MM.1S (cell line): ENCODE measurements around the gene PLEKHH3.

Experiments used
- DNase-seq: peaks from one replicate; pipeline ENCODE4 v3.0.0-alpha.2; 2015
- H2AFZ ChIP-seq: fragments of 300-600 bp; sonication (generic); 2 replicates; pipeline ENCODE4 v1.6.0; 2016; ENCODE audit warnings: antibody characterized with exemption, low read length
- H3F3A ChIP-seq: fragments of 300-600 bp; sonication (generic); 2 replicates; pipeline ENCODE4 v1.6.1; 2016; ENCODE audit warnings: mild to moderate bottlenecking, antibody characterized with exemption, low read length, moderate library complexity, mixed read lengths; ENCODE audit not compliant: insufficient read depth
- H3K27ac ChIP-seq: fragments of 300-600 bp; sonication (generic); 2 replicates; pipeline ENCODE4 v1.5.1; 2016; ENCODE audit warnings: mild to moderate bottlenecking, low read length
- H3K27me3 ChIP-seq: fragments of 300-600 bp; sonication (generic); replicated peaks from 2 replicates; pipeline ENCODE4 v1.6.0; 2016; ENCODE audit warnings: low read length; ENCODE audit not compliant: insufficient read depth
- H3K36me3 ChIP-seq: fragments of 300-600 bp; sonication (generic); replicated peaks from 2 replicates; pipeline ENCODE4 v1.6.1; 2016; ENCODE audit warnings: mild to moderate bottlenecking, low read length, mixed read lengths; ENCODE audit not compliant: insufficient read depth
- H3K4me1 ChIP-seq: fragments of 300-600 bp; sonication (generic); 2 replicates; pipeline ENCODE4 v1.6.1; 2016; ENCODE audit warnings: low read length, mixed read lengths
- H3K4me2 ChIP-seq: fragments of 300-600 bp; sonication (generic); 2 replicates; pipeline ENCODE4 v1.6.0; 2016; ENCODE audit warnings: low read depth, low read length
- H3K4me3 ChIP-seq: fragments of 300-600 bp; sonication (generic); 2 replicates; pipeline ENCODE4 v1.5.1; 2016; ENCODE audit warnings: low read length, mixed read lengths
- H3K79me2 ChIP-seq: fragments of 300-600 bp; sonication (generic); 2 replicates; pipeline ENCODE4 v1.6.1; 2016; ENCODE audit warnings: mixed run types, low read length, mixed read lengths
- H3K9ac ChIP-seq: fragments of 300-600 bp; sonication (generic); 2 replicates; pipeline ENCODE4 v1.6.1; 2016; ENCODE audit warnings: low read length, mixed read lengths
- H3K9me2 ChIP-seq: fragments of 300-600 bp; sonication (generic); replicated peaks from 2 replicates; pipeline ENCODE4 v1.6.1; 2016; ENCODE audit warnings: mild to moderate bottlenecking, low read length, mixed read lengths; ENCODE audit not compliant: insufficient read depth
- H3K9me3 ChIP-seq: fragments of 300-600 bp; sonication (generic); replicated peaks from 2 replicates; pipeline ENCODE4 v1.6.1; 2016; ENCODE audit warnings: mild to moderate bottlenecking, low read length, mixed read lengths; ENCODE audit not compliant: insufficient read depth
- H4K20me1 ChIP-seq: fragments of 300-600 bp; sonication (generic); 2 replicates; pipeline ENCODE4 v1.6.1; 2016; ENCODE audit warnings: mild to moderate bottlenecking, low read length, moderate library complexity, mixed read lengths; ENCODE audit not compliant: insufficient read depth
- CTCF ChIP-seq: fragments of 300-600 bp; sonication (generic); IDR thresholded peaks from 2 replicates; pipeline ENCODE4 v1.5.1; 2016; ENCODE audit warnings: antibody characterized with exemption, low read length, mixed read lengths
- EZH2 ChIP-seq: fragments of 300-600 bp; sonication (generic); optimal IDR thresholded peaks from 2 replicates; pipeline ENCODE3; 2017; ENCODE audit warnings: low read depth, mild to moderate bottlenecking, antibody characterized with exemption, low read length, mixed read lengths
- EZH2phosphoT487 ChIP-seq: fragments of 300-600 bp; sonication (generic); IDR thresholded peaks from 2 replicates; pipeline ENCODE4 v1.6.1; 2018; ENCODE audit warnings: antibody characterized with exemption, low read length

PLEKHH3 gene

DNA sequence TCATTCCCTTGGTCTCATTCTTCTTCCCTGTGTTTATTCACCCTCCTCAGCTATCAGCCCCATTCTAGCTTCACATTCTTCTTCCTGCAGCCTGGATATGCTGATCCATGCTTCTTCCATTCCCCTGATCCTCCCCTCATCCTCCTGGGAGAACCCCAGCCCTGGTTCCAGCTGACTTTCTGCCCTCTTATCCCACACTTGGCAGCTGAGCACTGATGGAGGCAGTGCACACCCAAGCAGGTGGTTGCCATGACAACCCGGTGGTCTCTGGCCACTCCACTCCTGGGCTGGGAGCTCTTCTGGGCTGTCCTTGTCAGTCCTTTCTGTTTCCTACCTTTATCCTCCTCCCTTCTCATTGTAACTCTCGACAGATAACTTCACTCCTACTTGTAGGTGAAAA, 34.5 kb downstream of the PLEKHH3 start:
- Histone ChIP-seq H4K20me1 (no peaks in the 10 kb centered on the region), H3K27ac (no peak overlapping the region), H3K4me1 (0 out of 2 replicates have a peak, but pooled peaks cover 5% of the 10 kb centered on the region), H3K9me3 (no peaks in the 10 kb centered on the region), H3K79me2 (no peaks in the 10 kb centered on the region), H2AFZ (no peak overlapping the region), H3K9me2 (no peaks in the 10 kb centered on the region), H3K4me3 (no peak overlapping the region), H3K9ac (no peak overlapping the region), H3K36me3 (no peaks in the 10 kb centered on the region), H3K4me2 (no peak overlapping the region), H3K27me3 (no peaks in the 10 kb centered on the region), H3F3A (no peaks in the 10 kb centered on the region)
- no peak for TF ChIP-seq EZH2phosphoT487
- no peak for TF ChIP-seq CTCF
- TF ChIP-seq EZH2, result no peak
- DNase-seq, result no peak

GRCh38 chr17:42640121-42640520, 36.7 kb downstream of the PLEKHH3 start:
- H3K9me2 ChIP-seq, result no peaks in the 10 kb centered on the region
- H3K4me3 ChIP-seq, result no peak overlapping the region
- H3K27me3 ChIP-seq, result no peaks in the 10 kb centered on the region
- H3K4me1 ChIP-seq, result 0 out of 2 replicates have a peak, but pooled peaks cover 5% of the 10 kb centered on the region
- H3K27ac ChIP-seq, result no peak overlapping the region
- H3K36me3 ChIP-seq, result no peaks in the 10 kb centered on the region
- H3F3A ChIP-seq, result no peaks in the 10 kb centered on the region
- no peak for DNase-seq
- H2AFZ ChIP-seq, result no peak overlapping the region
- no peaks in the 10 kb centered on the region for H4K20me1 ChIP-seq
- H3K4me2 ChIP-seq, result no peak overlapping the region
- no peaks in the 10 kb centered on the region for H3K79me2 ChIP-seq
- no peak overlapping the region for H3K9ac ChIP-seq
- TF ChIP-seq EZH2phosphoT487 (no peak), EZH2 (no peak), CTCF (no peak)
- H3K9me3 ChIP-seq, result no peaks in the 10 kb centered on the region

- Histone ChIP-seq H3K79me2 (no peaks in the 10 kb centered on the region), H2AFZ (no peak overlapping the region), H3K9me3 (no peaks in the 10 kb centered on the region), H3K4me1 (0 out of 2 replicates have a peak, but pooled peaks cover 5% of the 10 kb centered on the region), H3K9ac (no peak overlapping the region), H3K4me3 (no peak overlapping the region), H3K27me3 (no peaks in the 10 kb centered on the region), H3K36me3 (no peaks in the 10 kb centered on the region), H3K9me2 (no peaks in the 10 kb centered on the region), H3K27ac (no peak overlapping the region), H3F3A (no peaks in the 10 kb centered on the region), H4K20me1 (no peaks in the 10 kb centered on the region), H3K4me2 (no peak overlapping the region)
- TF ChIP-seq EZH2phosphoT487, result no peak
- no peak for TF ChIP-seq CTCF
- TF ChIP-seq EZH2, result no peak
- no peak for DNase-seq
Measured at GRCh38 chr17:42639525-42640113, 37.2 kb downstream of the PLEKHH3 start.
